ENCODE measurements around the gene CASTOR2. TPM values are rescaled to one million over a fixed set of nuclear protein-coding genes. Genes with fewer than 3 reads are reported as not detected.
"Not testable (repeated sequence)": the region's sequence is repeated elsewhere in the genome, so short reads cannot be mapped to it uniquely, and the experiment has no call there.

The CASTOR2 gene
- total and polyA plus RNA-seq, 4 experiments from 2014 or later = 0.55 to 3.9 (median 2.2) TPM

- no peaks in the 10 kb centered on the region for H3K9me3 Mint-ChIP-seq
- no peak overlapping the region for H3K27ac ChIP-seq (ENCODE audit: low read depth, low read length)
- peak overlapping the region in 1 of 7 donors; percentile 61 for H3K27ac Mint-ChIP-seq
- H3K4me3 ChIP-seq (ENCODE audit: low read length in 2 of 2) = no peak overlapping the region
- peaks cover 66% of the 10 kb centered on the region for H3K36me3 ChIP-seq (ENCODE audit: insufficient read depth, low read length)
- ChIA-PET CTCF (ENCODE audit: partially characterized antibody) (no interaction called here), POLR2A (ENCODE audit: partially characterized antibody) (no interaction called here)
- no peak overlapping the region for H3K4me3 Mint-ChIP-seq
- H3K4me1 ChIP-seq (ENCODE audit: insufficient read depth, low read length) = no peaks in the 10 kb centered on the region
- H3K36me3 Mint-ChIP-seq = peaks cover 60 to 74% of the 10 kb centered on the region in 2 donors
- DNase-seq = no peak
- intact Hi-C loops (cut with micrococcal nuclease) = no loop called here
- H3K9me3 ChIP-seq (ENCODE audit: control insufficient read depth in 1 of 2, low read length in 2 of 2) = no peaks in the 10 kb centered on the region
- no peaks in the 10 kb centered on the region for H3K27me3 Mint-ChIP-seq
- no peaks in the 10 kb centered on the region for H3K4me1 Mint-ChIP-seq
- H3K27me3 ChIP-seq (ENCODE audit: insufficient read depth, low read length) = no peaks in the 10 kb centered on the region
These were observed 91.6 kb downstream of the CASTOR2 start for GRCh38 chr7:75055830-75056772.

GRCh38 chr7:75058406-75058805 is 93.9 kb downstream of the CASTOR2 start:
- intact Hi-C loops (cut with micrococcal nuclease) = no loop called here

GRCh38 chr7:75064291-75064690 is 99.8 kb downstream of the CASTOR2 start:
- no peak overlapping the region for H3K4me3 Mint-ChIP-seq
- no peak for DNase-seq
- no peaks in the 10 kb centered on the region for H3K9me3 Mint-ChIP-seq
- Histone ChIP-seq H3K27ac (ENCODE audit: low read depth, low read length) (no peak overlapping the region), H3K9me3 (ENCODE audit: control insufficient read depth in 1 of 2, low read length in 2 of 2) (no peaks in the 10 kb centered on the region), H3K27me3 (ENCODE audit: insufficient read depth, low read length) (no peaks in the 10 kb centered on the region), H3K4me1 (ENCODE audit: insufficient read depth, low read length) (no peaks in the 10 kb centered on the region), H3K36me3 (ENCODE audit: insufficient read depth, low read length) (peaks cover 37% of the 10 kb centered on the region), H3K4me3 (ENCODE audit: low read length in 2 of 2) (no peak overlapping the region)
- peaks cover 33 to 73% of the 10 kb centered on the region in 2 donors for H3K36me3 Mint-ChIP-seq
- H3K27ac Mint-ChIP-seq = no peak overlapping the region
- intact Hi-C loops (cut with micrococcal nuclease) = no loop called here
- ChIA-PET POLR2A (ENCODE audit: partially characterized antibody) (no interaction called here), CTCF (ENCODE audit: partially characterized antibody) (interaction anchor here (1.5 kb wide), 1 partner anchor 698 kb away, joined by 3 read pairs; no protein-coding TSS in a partner anchor)
- H3K27me3 Mint-ChIP-seq = no peaks in the 10 kb centered on the region
- peaks cover 0 to 3% (median 1%) of the 10 kb centered on the region in 4 donors for H3K4me1 Mint-ChIP-seq

More at GRCh38 chr7:75058406-75058805, 93.9 kb downstream of the CASTOR2 start:
- POLR2A ChIA-PET (ENCODE audit: partially characterized antibody) = no interaction called here
- Mint-ChIP-seq H3K9me3 (no peaks in the 10 kb centered on the region), H3K27ac (no peak overlapping the region), H3K4me1 (peaks cover 0 to 1% (median 0%) of the 10 kb centered on the region in 4 donors), H3K27me3 (no peaks in the 10 kb centered on the region), H3K4me3 (no peak overlapping the region), H3K36me3 (peaks cover 60 to 77% of the 10 kb centered on the region in 2 donors)
- no peaks in the 10 kb centered on the region for H3K9me3 ChIP-seq (ENCODE audit: control insufficient read depth in 1 of 2, low read length in 2 of 2)
- peaks cover 68% of the 10 kb centered on the region for H3K36me3 ChIP-seq (ENCODE audit: insufficient read depth, low read length)
- no peak overlapping the region for H3K27ac ChIP-seq (ENCODE audit: low read depth, low read length)
- CTCF ChIA-PET (ENCODE audit: partially characterized antibody) = no interaction called here
- no peaks in the 10 kb centered on the region for H3K27me3 ChIP-seq (ENCODE audit: insufficient read depth, low read length)
- no peak for DNase-seq
- H3K4me1 ChIP-seq (ENCODE audit: insufficient read depth, low read length) = no peaks in the 10 kb centered on the region
- no peak overlapping the region for H3K4me3 ChIP-seq (ENCODE audit: low read length in 2 of 2)

- intact Hi-C loops (cut with micrococcal nuclease) = no loop called here
- no peak for DNase-seq
- Mint-ChIP-seq H3K9me3 (no peaks in the 10 kb centered on the region), H3K27me3 (no peaks in the 10 kb centered on the region), H3K27ac (no peak overlapping the region), H3K4me3 (no peak overlapping the region), H3K4me1 (peaks cover 0 to 3% (median 1%) of the 10 kb centered on the region in 4 donors), H3K36me3 (peaks cover 35 to 76% of the 10 kb centered on the region in 2 donors)
- Histone ChIP-seq H3K27ac (ENCODE audit: low read depth, low read length) (no peak overlapping the region), H3K4me1 (ENCODE audit: insufficient read depth, low read length) (no peaks in the 10 kb centered on the region), H3K4me3 (ENCODE audit: low read length in 2 of 2) (no peak overlapping the region), H3K9me3 (ENCODE audit: control insufficient read depth in 1 of 2, low read length in 2 of 2) (no peaks in the 10 kb centered on the region), H3K27me3 (ENCODE audit: insufficient read depth, low read length) (no peaks in the 10 kb centered on the region), H3K36me3 (ENCODE audit: insufficient read depth, low read length) (peaks cover 34% of the 10 kb centered on the region)
- ChIA-PET CTCF (ENCODE audit: partially characterized antibody) (no interaction called here), POLR2A (ENCODE audit: partially characterized antibody) (no interaction called here)
These were observed 100.3 kb downstream of the CASTOR2 start for GRCh38 chr7:75064801-75065200.

- DNase-seq = no peak
- Mint-ChIP-seq H3K27ac (no peak overlapping the region), H3K4me1 (peaks cover 0 to 3% (median 1%) of the 10 kb centered on the region in 4 donors), H3K9me3 (no peaks in the 10 kb centered on the region), H3K36me3 (peaks cover 34 to 75% of the 10 kb centered on the region in 2 donors), H3K27me3 (no peaks in the 10 kb centered on the region), H3K4me3 (no peak overlapping the region)
- POLR2A ChIA-PET (ENCODE audit: partially characterized antibody) = no interaction called here
- CTCF ChIA-PET (ENCODE audit: partially characterized antibody) = no interaction called here
- Histone ChIP-seq H3K4me1 (ENCODE audit: insufficient read depth, low read length) (no peaks in the 10 kb centered on the region), H3K36me3 (ENCODE audit: insufficient read depth, low read length) (peaks cover 20% of the 10 kb centered on the region), H3K27ac (ENCODE audit: low read depth, low read length) (no peak overlapping the region), H3K27me3 (ENCODE audit: insufficient read depth, low read length) (no peaks in the 10 kb centered on the region), H3K9me3 (ENCODE audit: control insufficient read depth in 1 of 2, low read length in 2 of 2) (no peaks in the 10 kb centered on the region), H3K4me3 (ENCODE audit: low read length in 2 of 2) (no peak overlapping the region)
- intact Hi-C loops (cut with micrococcal nuclease) = no loop called here
These were observed 102.0 kb downstream of the CASTOR2 start for GRCh38 chr7:75066521-75066920.

GRCh38 chr7:75072981-75073283 is 108.4 kb downstream of the CASTOR2 start:
- peak overlapping the region; percentile 47 to 67 for H3K4me3 ChIP-seq (ENCODE audit: low read length in 2 of 2)
- no peaks in the 10 kb centered on the region for H3K27me3 ChIP-seq (ENCODE audit: insufficient read depth, low read length)
- Mint-ChIP-seq H3K27me3 (no peaks in the 10 kb centered on the region), H3K36me3 (peaks cover 7 to 24% of the 10 kb centered on the region in 2 donors), H3K4me1 (peaks cover 5 to 16% (median 9%) of the 10 kb centered on the region in 4 donors), H3K27ac (peak overlapping the region; percentile 83 to 98 (median 95)), H3K9me3 (peaks cover 0 to 2% (median 0%) of the 10 kb centered on the region in 8 donors), H3K4me3 (peak overlapping the region; percentile 91 to 95 (median 92))
- intact Hi-C loops (cut with micrococcal nuclease) = loop anchor here (10.0 kb wide), 1 partner anchor 952 kb away; no protein-coding TSS in a partner anchor
- ChIA-PET POLR2A (ENCODE audit: partially characterized antibody) (interaction anchor here (0.6 to 1.1 kb wide), 3 partner anchors 447 to 921 kb away, joined by 3 to 5 read pairs (median 3); partner anchors contain the start of gene HIP1), CTCF (ENCODE audit: partially characterized antibody) (interaction anchor here (0.5 to 0.8 kb wide), 2 partner anchors 624 to 689 kb away, joined by 3 to 4 read pairs; no protein-coding TSS in a partner anchor)
- H3K27ac ChIP-seq (ENCODE audit: low read depth, low read length) = peak overlapping the region; percentile 83
- no peaks in the 10 kb centered on the region for H3K9me3 ChIP-seq (ENCODE audit: control insufficient read depth in 1 of 2, low read length in 2 of 2)
- DNase-seq = no peak
- H3K4me1 ChIP-seq (ENCODE audit: insufficient read depth, low read length) = no peaks in the 10 kb centered on the region
- H3K36me3 ChIP-seq (ENCODE audit: insufficient read depth, low read length) = no peaks in the 10 kb centered on the region

GRCh38 chr7:75074262-75074641 is 109.7 kb downstream of the CASTOR2 start:
- H3K4me1 ChIP-seq (ENCODE audit: insufficient read depth, low read length); H3K9me3 ChIP-seq (ENCODE audit: control insufficient read depth in 1 of 2, low read length in 2 of 2); H3K27me3 Mint-ChIP-seq; H3K36me3 ChIP-seq (ENCODE audit: insufficient read depth, low read length); DNase-seq; H3K27me3 ChIP-seq (ENCODE audit: insufficient read depth, low read length); CTCF ChIA-PET (ENCODE audit: partially characterized antibody); H3K9me3 Mint-ChIP-seq; POLR2A ChIA-PET (ENCODE audit: partially characterized antibody): not testable (repeated sequence)
- Mint-ChIP-seq H3K36me3 (peaks cover 7 to 15% of the 10 kb centered on the region in 2 donors), H3K4me3 (peak overlapping the region; percentile 90 to 96 (median 94)), H3K27ac (peak overlapping the region; percentile 83 to 97 (median 95)), H3K4me1 (peaks cover 5 to 16% (median 9%) of the 10 kb centered on the region in 4 donors)
- intact Hi-C loops (cut with micrococcal nuclease) = loop anchor here (10.0 kb wide), 1 partner anchor 951 kb away; no protein-coding TSS in a partner anchor
- Histone ChIP-seq H3K4me3 (ENCODE audit: low read length in 2 of 2) (peak overlapping the region; percentile 47 to 67), H3K27ac (ENCODE audit: low read depth, low read length) (peak overlapping the region; percentile 83)
